Effector memory CD4-positive, alpha-beta T cell (primary cell): ENCODE results near the gene PKDCC.
A peak's percentile ranks its signal among the peaks of the same experiment; 100 is the strongest.

ENCODE experiments used
- DNase-seq, 3 donors: peaks; one replicate each; pipeline ENCODE4 v3.0.0-alpha.2; 2020
- H3K27ac ChIP-seq: 2 replicates; pipeline ENCODE4 v1.7.0; 2013; ENCODE audit warnings: mild to moderate bottlenecking, low read length, moderate library complexity; ENCODE audit not compliant: insufficient read depth, poor library complexity, severe bottlenecking
- H3K27me3 ChIP-seq: replicated peaks from 2 replicates; pipeline ENCODE4 v1.7.0; 2013; ENCODE audit warnings: mild to moderate bottlenecking, low read length; ENCODE audit not compliant: insufficient read depth, control insufficient read depth, poor library complexity, severe bottlenecking
- H3K36me3 ChIP-seq: 2 replicates; pipeline ENCODE4 v1.7.0; 2013; ENCODE audit warnings: mild to moderate bottlenecking, low read length, moderate library complexity; ENCODE audit not compliant: control insufficient read depth, insufficient read depth
- H3K4me1 ChIP-seq: 2 replicates; pipeline ENCODE4 v1.7.0; 2013; ENCODE audit warnings: low read length, mild to moderate bottlenecking; ENCODE audit not compliant: control insufficient read depth, insufficient read depth, poor library complexity, severe bottlenecking
- H3K4me3 ChIP-seq: 2 replicates; pipeline ENCODE4 v1.7.0; 2013; ENCODE audit warnings: low read length, low read depth, mild to moderate bottlenecking; ENCODE audit not compliant: insufficient read depth, poor library complexity, severe bottlenecking
- H3K9me3 ChIP-seq: 2 replicates; pipeline ENCODE4 v1.7.0; 2013; ENCODE audit warnings: mild to moderate bottlenecking, low read length, moderate library complexity; ENCODE audit not compliant: control insufficient read depth

The PKDCC gene

GRCh38 chr2:42098571-42099437, 51.0 kb downstream of the PKDCC start:
- peaks cover 54% of the 10 kb centered on the region for H3K4me1 ChIP-seq
- H3K36me3 ChIP-seq: no peaks in the 10 kb centered on the region
- DNase-seq: no peak
- peak overlapping the region; percentile 45 for H3K27ac ChIP-seq
- no peak overlapping the region for H3K4me3 ChIP-seq
- no peaks in the 10 kb centered on the region for H3K27me3 ChIP-seq
- no peaks in the 10 kb centered on the region for H3K9me3 ChIP-seq

DNA sequence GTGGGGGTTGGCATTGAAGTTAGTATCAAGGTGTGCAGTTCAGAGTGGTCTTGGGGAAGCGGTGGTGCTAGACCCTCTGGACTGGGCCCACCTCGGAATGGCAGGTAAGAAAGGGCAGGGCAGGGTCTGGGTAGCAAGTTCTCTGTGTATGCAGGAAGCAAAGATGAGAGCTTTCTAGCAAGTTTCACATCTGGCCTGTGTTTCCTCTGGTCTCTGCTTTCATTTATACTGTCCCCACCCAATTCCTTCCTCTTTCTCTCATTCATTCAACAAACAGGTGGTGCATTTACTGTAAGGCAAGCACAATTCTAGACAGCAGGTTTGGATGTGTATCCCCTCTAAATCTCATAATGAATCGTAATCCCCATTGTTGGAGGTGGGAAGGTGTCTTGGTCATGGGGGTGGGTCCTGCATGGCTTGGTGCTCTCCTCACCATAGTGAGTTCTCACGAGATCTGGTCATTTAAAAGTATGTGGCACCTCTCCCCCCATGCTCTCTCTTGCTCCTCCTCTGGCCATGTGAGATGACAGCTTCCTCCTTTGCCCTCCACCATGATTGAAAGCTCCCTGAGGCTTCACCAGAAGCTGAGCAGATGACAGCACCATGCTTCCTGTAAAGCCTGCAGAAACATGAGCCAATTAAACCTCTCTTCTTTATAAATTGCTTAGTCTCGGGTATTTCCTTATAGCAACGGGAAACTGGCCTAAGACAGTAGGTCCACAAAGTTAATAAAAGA, 51.8 kb downstream of the PKDCC start:
- Histone ChIP-seq H3K27ac (peak overlapping the region; percentile 45), H3K4me1 (peaks cover 62% of the 10 kb centered on the region), H3K4me3 (no peak overlapping the region), H3K9me3 (no peaks in the 10 kb centered on the region), H3K36me3 (no peaks in the 10 kb centered on the region), H3K27me3 (no peaks in the 10 kb centered on the region)
- no peak for DNase-seq

DNA sequence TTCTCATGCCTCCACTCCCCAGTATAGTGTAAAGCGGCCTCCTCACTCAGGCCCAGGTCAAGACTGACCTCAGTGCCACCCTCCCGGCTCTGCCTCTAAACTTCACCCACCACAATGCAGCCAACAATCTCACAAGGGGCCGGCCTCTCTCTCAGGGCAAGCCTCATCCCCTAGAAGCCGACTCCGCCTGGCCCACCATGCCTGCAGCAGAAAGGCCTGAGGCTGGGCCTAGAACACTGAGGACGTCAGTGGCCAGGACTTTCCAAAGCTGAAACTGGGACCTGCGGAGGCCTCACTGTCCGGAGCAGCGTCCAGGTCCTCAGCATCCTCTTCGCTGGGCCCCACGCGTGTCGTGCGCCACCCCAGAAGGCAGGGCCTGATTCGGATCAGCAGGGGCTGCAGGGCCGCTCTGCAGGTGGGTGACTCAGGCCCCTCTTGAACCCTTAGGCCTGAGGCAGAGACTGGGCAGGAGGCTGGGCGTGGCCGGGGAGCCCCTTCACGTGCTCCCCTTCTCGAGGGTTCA, 52.9 kb downstream of the PKDCC start:
- DNase-seq: no peak
- H3K27me3 ChIP-seq: no peaks in the 10 kb centered on the region
- peak overlapping the region; percentile 99 for H3K27ac ChIP-seq
- H3K4me3 ChIP-seq: peak overlapping the region; percentile 37
- H3K4me1 ChIP-seq: peaks cover 73% of the 10 kb centered on the region
- H3K36me3 ChIP-seq: no peaks in the 10 kb centered on the region
- no peaks in the 10 kb centered on the region for H3K9me3 ChIP-seq

GRCh38 chr2:42101206-42102023, 53.6 kb downstream of the PKDCC start:
- Histone ChIP-seq H3K4me3 (peak overlapping the region; percentile 37), H3K27ac (peak overlapping the region; percentile 99), H3K27me3 (no peaks in the 10 kb centered on the region), H3K36me3 (no peaks in the 10 kb centered on the region), H3K9me3 (no peaks in the 10 kb centered on the region), H3K4me1 (peaks cover 74% of the 10 kb centered on the region)
- DNase-seq: peak; percentile 59 to 72 (median 71)

- Histone ChIP-seq H3K4me3 (peak overlapping the region; percentile 37), H3K4me1 (peaks cover 80% of the 10 kb centered on the region), H3K36me3 (no peaks in the 10 kb centered on the region), H3K9me3 (no peaks in the 10 kb centered on the region), H3K27me3 (no peaks in the 10 kb centered on the region), H3K27ac (peak overlapping the region; percentile 99)
- DNase-seq: peak; percentile 94 to 95 (median 94)
Observed at GRCh38 chr2:42102024-42102590, 54.3 kb downstream of the PKDCC start.

GRCh38 chr2:42102591-42103450, 55.0 kb downstream of the PKDCC start:
- H3K4me3 ChIP-seq: no peak overlapping the region
- H3K36me3 ChIP-seq: no peaks in the 10 kb centered on the region
- peak overlapping the region; percentile 99 for H3K27ac ChIP-seq
- peaks cover 87% of the 10 kb centered on the region for H3K4me1 ChIP-seq
- no peaks in the 10 kb centered on the region for H3K27me3 ChIP-seq
- no peaks in the 10 kb centered on the region for H3K9me3 ChIP-seq
- DNase-seq: peak in 1 of 3 donors; percentile 47

GRCh38 chr2:42103829-42104228, 56.0 kb downstream of the PKDCC start:
- Histone ChIP-seq H3K9me3 (no peaks in the 10 kb centered on the region), H3K27me3 (no peaks in the 10 kb centered on the region), H3K27ac (peak overlapping the region; percentile 99), H3K4me1 (peaks cover 94% of the 10 kb centered on the region), H3K36me3 (no peaks in the 10 kb centered on the region), H3K4me3 (no peak overlapping the region)
- no peak for DNase-seq

DNA sequence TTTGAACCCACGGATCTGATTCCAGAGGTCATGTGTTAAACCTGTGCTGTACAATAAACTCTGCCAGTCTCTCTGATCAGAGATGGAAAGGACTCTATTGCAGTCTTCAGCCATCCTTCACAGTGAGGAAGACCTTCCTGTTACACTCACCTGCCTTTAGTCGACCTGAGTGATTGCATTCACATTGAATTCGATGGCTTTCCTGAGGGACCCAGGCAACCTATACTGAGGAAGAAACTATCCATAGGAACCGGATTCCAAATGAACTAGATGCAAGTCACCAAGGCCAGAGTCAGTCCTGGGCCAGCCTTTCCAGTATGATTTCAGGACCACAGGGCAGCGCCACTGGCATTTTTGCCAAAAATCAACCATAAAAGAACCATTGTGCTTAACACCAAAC, 56.8 kb downstream of the PKDCC start:
- no peak for DNase-seq
- no peaks in the 10 kb centered on the region for H3K27me3 ChIP-seq
- peak overlapping the region; percentile 99 for H3K27ac ChIP-seq
- H3K36me3 ChIP-seq: no peaks in the 10 kb centered on the region
- peaks cover 96% of the 10 kb centered on the region for H3K4me1 ChIP-seq
- no peak overlapping the region for H3K4me3 ChIP-seq
- no peaks in the 10 kb centered on the region for H3K9me3 ChIP-seq
